ENCODE measurements around the gene CCDC146. TPM values are rescaled to one million over a fixed set of nuclear protein-coding genes. Genes with fewer than 3 reads are reported as not detected.

CCDC146 gene
- total and polyA plus RNA-seq, 2 of the 8 experiments (the other 6 are each of a cell fraction or from before 2014, with no cell fraction given) = 0.88 to 2.4 TPM

- TF ChIP-seq CHD1 (IDR thresholded peaks at IDR 0.05; ENCODE audit: low read depth, low read length) (no peak), BACH1 (IDR thresholded peaks at IDR 0.05; ENCODE audit: low read length) (no peak), CREB1 (IDR thresholded peaks at IDR 0.05) (no peak), SRF (IDR thresholded peaks at IDR 0.05; ENCODE audit: low read depth, low read length) (no peak), CBX8 (IDR thresholded peaks at IDR 0.05; ENCODE audit: borderline replicate concordance, low read depth, low read length) (no peak)
Observed at GRCh38 chr7:77330169-77330882, 207.9 kb downstream of the CCDC146 start (continued).

All from H1 (cell line).